Measurements from ENCODE around the gene EML4. TPM values are rescaled to one million over a fixed set of nuclear protein-coding genes. Genes with fewer than 3 reads are reported as not detected.

The EML4 gene
- total RNA-seq, 1 experiment from 2014 or later = 38.3 TPM

DNA sequence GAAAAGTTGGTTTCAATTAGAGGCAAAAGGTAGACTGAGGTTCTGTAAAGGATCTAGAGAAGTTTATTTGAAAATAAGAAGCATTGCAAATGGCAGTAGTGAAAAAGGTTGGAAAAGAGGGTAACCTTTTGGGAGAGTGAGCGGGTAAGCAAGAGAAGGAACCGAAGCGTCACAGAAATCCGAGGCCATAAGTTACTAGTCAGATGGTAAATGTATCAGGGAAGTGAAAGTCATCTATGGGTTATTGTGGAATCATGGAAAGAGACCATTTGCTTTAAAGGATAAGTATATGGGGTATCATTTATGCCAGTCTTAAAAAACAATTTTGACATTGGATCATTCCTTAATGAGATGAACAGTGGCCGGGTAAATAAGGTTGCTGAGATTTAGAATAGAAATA is 30.5 kb downstream of the EML4 start:
- intact Hi-C loops (cut with micrococcal nuclease) = loop anchor here (5.0 kb wide), 2 partner anchors 128 to 337 kb away; no protein-coding TSS in a partner anchor
- Histone ChIP-seq H3K9me3 (ENCODE audit: low read length) (no peaks in the 10 kb centered on the region), H3F3A (ENCODE audit: low read length, unreplicated experiment) (no peaks in the 10 kb centered on the region), H3K9me2 (replicated peaks; ENCODE audit: low read length) (no peaks in the 10 kb centered on the region), H3K9ac (ENCODE audit: low read length) (no peak overlapping the region), H3K36me3 (ENCODE audit: low read depth, low read length) (no peaks in the 10 kb centered on the region; the same call in 1 of the 2 replicates), H3K79me2 (ENCODE audit: low read length) (peaks cover 50% of the 10 kb centered on the region), H4K20me1 (ENCODE audit: low read length) (no peaks in the 10 kb centered on the region), H3K4me3 (ENCODE audit: low read length) (no peak overlapping the region), H3K4me2 (ENCODE audit: low read length) (no peak overlapping the region), H3K27ac (ENCODE audit: low read length) (no peak overlapping the region), H3K27me3 (ENCODE audit: low read length) (no peaks in the 10 kb centered on the region), H2AFZ (ENCODE audit: low read length) (no peak overlapping the region), H3K4me1 (ENCODE audit: insufficient read depth, low read length) (peaks cover 19% of the 10 kb centered on the region)
- DNase-seq = no peak
- BruUV-seq (replicated peaks) = no TSS peak
- ATAC-seq = no peak
- POLR2A ChIA-PET (ENCODE audit: unreplicated experiment) = no interaction called here
- TF ChIP-seq EZH2 (IDR thresholded peaks at IDR 0.05; ENCODE audit: low read length, unreplicated experiment) = no peak
- TF ChIP-seq, protein P1, sequence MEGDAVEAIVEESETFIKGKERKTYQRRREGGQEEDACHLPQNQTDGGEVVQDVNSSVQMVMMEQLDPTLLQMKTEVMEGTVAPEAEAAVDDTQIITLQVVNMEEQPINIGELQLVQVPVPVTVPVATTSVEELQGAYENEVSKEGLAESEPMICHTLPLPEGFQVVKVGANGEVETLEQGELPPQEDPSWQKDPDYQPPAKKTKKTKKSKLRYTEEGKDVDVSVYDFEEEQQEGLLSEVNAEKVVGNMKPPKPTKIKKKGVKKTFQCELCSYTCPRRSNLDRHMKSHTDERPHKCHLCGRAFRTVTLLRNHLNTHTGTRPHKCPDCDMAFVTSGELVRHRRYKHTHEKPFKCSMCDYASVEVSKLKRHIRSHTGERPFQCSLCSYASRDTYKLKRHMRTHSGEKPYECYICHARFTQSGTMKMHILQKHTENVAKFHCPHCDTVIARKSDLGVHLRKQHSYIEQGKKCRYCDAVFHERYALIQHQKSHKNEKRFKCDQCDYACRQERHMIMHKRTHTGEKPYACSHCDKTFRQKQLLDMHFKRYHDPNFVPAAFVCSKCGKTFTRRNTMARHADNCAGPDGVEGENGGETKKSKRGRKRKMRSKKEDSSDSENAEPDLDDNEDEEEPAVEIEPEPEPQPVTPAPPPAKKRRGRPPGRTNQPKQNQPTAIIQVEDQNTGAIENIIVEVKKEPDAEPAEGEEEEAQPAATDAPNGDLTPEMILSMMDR (conservative IDR thresholded peaks at IDR 0.05; ENCODE audit: low read depth, low read length) = no peak
- TF ChIP-seq EZH2phosphoT487 (IDR thresholded peaks at IDR 0.05; ENCODE audit: borderline replicate concordance, low read length) = no peak
- CTCF ChIA-PET = no interaction called here

GRCh38 chr2:42200926-42201855 is 32.0 kb downstream of the EML4 start:
- no peak overlapping the region for H3K4me2 ChIP-seq (ENCODE audit: low read length)
- no TSS peak for BruUV-seq (replicated peaks)

More at GRCh38 chr2:42200926-42201855, 32.0 kb downstream of the EML4 start:
- H3K79me2 ChIP-seq (ENCODE audit: low read length) = peaks cover 46% of the 10 kb centered on the region
- H3K9me2 ChIP-seq (replicated peaks; ENCODE audit: low read length) = no peaks in the 10 kb centered on the region
- ChIA-PET POLR2A (ENCODE audit: unreplicated experiment) (no interaction called here), CTCF (no interaction called here)
- H4K20me1 ChIP-seq (ENCODE audit: low read length) = no peaks in the 10 kb centered on the region
- DNase-seq (no peak), ATAC-seq (no peak)
- no peak for TF ChIP-seq EZH2phosphoT487 (IDR thresholded peaks at IDR 0.05; ENCODE audit: borderline replicate concordance, low read length)
- TF ChIP-seq, protein P1 (conservative IDR thresholded peaks at IDR 0.05; ENCODE audit: low read depth, low read length) = no peak
- no peak for TF ChIP-seq EZH2 (IDR thresholded peaks at IDR 0.05; ENCODE audit: low read length, unreplicated experiment)
- H3K36me3 ChIP-seq (ENCODE audit: low read depth, low read length) = no peaks in the 10 kb centered on the region; the same call in 1 of the 2 replicates
- H3K4me1 ChIP-seq (ENCODE audit: insufficient read depth, low read length) = peaks cover 5% of the 10 kb centered on the region
- no peak overlapping the region for H3K4me3 ChIP-seq (ENCODE audit: low read length)
- no peak overlapping the region for H3K27ac ChIP-seq (ENCODE audit: low read length)
- no peak overlapping the region for H2AFZ ChIP-seq (ENCODE audit: low read length)
- intact Hi-C loops (cut with micrococcal nuclease) = no loop called here
- H3K27me3 ChIP-seq (ENCODE audit: low read length) = no peaks in the 10 kb centered on the region
- no peaks in the 10 kb centered on the region for H3F3A ChIP-seq (ENCODE audit: low read length, unreplicated experiment)
- H3K9me3 ChIP-seq (ENCODE audit: low read length) = no peaks in the 10 kb centered on the region
- H3K9ac ChIP-seq (ENCODE audit: low read length) = no peak overlapping the region
